ENCODE results near the gene RBM47.
"Not testable (repeated sequence)": the region's sequence is repeated elsewhere in the genome, so short reads cannot be mapped to it uniquely, and the experiment has no call there.

RBM47 gene

GRCh38 chr4:40629401-40630334 is at the start of gene RBM47:
Gene RBM47 (minus strand): TSS chr4:40629864. CDS start chr4:40438893, 190,971 bp downstream.
- peak; percentile 45 for FAIRE-seq
- peak; percentile 37 for DNase-seq (ENCODE audit: low spot score)

- DNase-seq (ENCODE audit: low spot score) = no peak
- no peak for FAIRE-seq
These were observed 48.8 kb upstream of the RBM47 start for GRCh38 chr4:40678421-40678820.

- no peak for DNase-seq (ENCODE audit: low spot score)
- no peak for FAIRE-seq
These were observed 45.5 kb upstream of the RBM47 start for GRCh38 chr4:40675166-40675565.

GRCh38 chr4:40672528-40673522 is 43.2 kb upstream of the RBM47 start:
- FAIRE-seq (peak; percentile 98), DNase-seq (ENCODE audit: low spot score) (peak; percentile 99)

GRCh38 chr4:40669504-40669903 is 39.8 kb upstream of the RBM47 start:
- DNase-seq (ENCODE audit: low spot score) (no peak), FAIRE-seq (no peak)

- DNase-seq (ENCODE audit: low spot score) = no peak
- FAIRE-seq = no peak
These were observed 36.2 kb upstream of the RBM47 start for GRCh38 chr4:40665842-40666241.

GRCh38 chr4:40662962-40663604 is 33.4 kb upstream of the RBM47 start:
- DNase-seq (ENCODE audit: low spot score) (peak; percentile 64), FAIRE-seq (peak; percentile 65)

- no peak for FAIRE-seq
- no peak for DNase-seq (ENCODE audit: low spot score)
These were observed 32.1 kb upstream of the RBM47 start for GRCh38 chr4:40661803-40662202.

- FAIRE-seq (no peak), DNase-seq (ENCODE audit: low spot score) (no peak)
These were observed 26.7 kb upstream of the RBM47 start for GRCh38 chr4:40656201-40656863.

- DNase-seq (ENCODE audit: low spot score) (no peak), FAIRE-seq (no peak)
These were observed 21.6 kb upstream of the RBM47 start for GRCh38 chr4:40651280-40651679.

GRCh38 chr4:40649321-40649720 is 19.7 kb upstream of the RBM47 start:
- no peak for DNase-seq (ENCODE audit: low spot score)
- no peak for FAIRE-seq

GRCh38 chr4:40648742-40649281 is 19.1 kb upstream of the RBM47 start:
- DNase-seq (ENCODE audit: low spot score) = no peak
- no peak for FAIRE-seq

- no peak for FAIRE-seq
- DNase-seq (ENCODE audit: low spot score) = no peak
These were observed 18.5 kb upstream of the RBM47 start for GRCh38 chr4:40648131-40648530.

GRCh38 chr4:40645586-40645985 is 15.9 kb upstream of the RBM47 start:
- DNase-seq (ENCODE audit: low spot score) (no peak), FAIRE-seq (no peak)

- no peak for FAIRE-seq
- DNase-seq (ENCODE audit: low spot score) = no peak
These were observed 2.4 kb upstream of the RBM47 start for GRCh38 chr4:40632080-40632479.

GRCh38 chr4:40630335-40631021 is 814 bp upstream of the RBM47 start:
- DNase-seq (ENCODE audit: low spot score) = no peak
- no peak for FAIRE-seq

GRCh38 chr4:40628888-40629287 is 776 bp downstream of the RBM47 start:
- no peak for DNase-seq (ENCODE audit: low spot score)
- FAIRE-seq = no peak

- FAIRE-seq = not testable (repeated sequence)
These were observed 1.3 kb downstream of the RBM47 start for GRCh38 chr4:40628407-40628806.

GRCh38 chr4:40627540-40627939 is 2.1 kb downstream of the RBM47 start:
- no peak for DNase-seq (ENCODE audit: low spot score)
- FAIRE-seq = no peak

More at GRCh38 chr4:40628407-40628806, 1.3 kb downstream of the RBM47 start:
- not testable (repeated sequence) for DNase-seq (ENCODE audit: low spot score)
